HG02623 (cell line): Measurements from ENCODE around the gene PTPRM.

Source experiments
- ATAC-seq: cut with Tn5 transposase; IDR thresholded peaks from one replicate; pipeline ENCODE4 v1.9.1; 2021; ENCODE audit warnings: moderate library complexity; ENCODE audit not compliant: unreplicated experiment

PTPRM gene

GRCh38 chr18:8367217-8367988 lies 800.3 kb downstream of the PTPRM start:
- ATAC-seq, result no peak

DNA sequence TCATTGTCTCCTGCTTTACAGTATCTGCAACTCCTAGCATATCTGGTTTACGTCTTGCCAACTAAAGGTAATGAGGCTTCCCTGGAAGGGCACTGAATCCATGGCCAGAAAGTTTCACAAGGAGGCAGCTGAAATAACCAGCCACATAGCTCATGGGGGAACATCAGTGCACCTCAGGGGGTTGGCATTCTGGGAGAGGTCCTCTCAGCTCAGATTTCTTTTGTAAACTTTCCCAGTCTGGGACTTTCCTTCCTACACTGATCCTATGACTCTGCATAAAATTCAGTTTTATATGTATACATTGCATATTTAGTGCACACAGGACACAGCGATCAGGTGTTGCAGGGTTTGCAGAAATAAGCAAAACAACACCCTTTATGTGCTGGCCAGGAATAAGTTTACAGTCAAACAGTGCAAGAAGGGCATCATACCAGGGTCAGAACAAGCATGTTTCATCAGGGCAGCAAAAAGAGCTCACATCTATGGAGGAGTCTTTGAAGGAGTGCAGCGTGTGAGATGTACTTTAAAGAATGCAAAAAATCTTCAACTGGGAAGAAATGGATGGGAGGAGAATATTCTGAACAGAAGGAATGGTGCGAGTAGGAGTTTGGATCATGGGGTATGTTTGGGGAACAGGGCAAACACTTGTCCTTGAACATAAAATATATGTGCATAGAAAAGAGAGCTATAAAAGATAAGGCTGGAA lies 801.5 kb downstream of the PTPRM start:
- no peak for ATAC-seq

GRCh38 chr18:8373486-8373885 lies 806.4 kb downstream of the PTPRM start:
- no peak for ATAC-seq

- ATAC-seq, result no peak
These were observed 807.6 kb downstream of the PTPRM start for GRCh38 chr18:8374676-8375075.

- no peak for ATAC-seq
These were observed 808.1 kb downstream of the PTPRM start for GRCh38 chr18:8375249-8375648.

- no peak for ATAC-seq
These were observed 809.0 kb downstream of the PTPRM start for GRCh38 chr18:8376113-8376512.

DNA sequence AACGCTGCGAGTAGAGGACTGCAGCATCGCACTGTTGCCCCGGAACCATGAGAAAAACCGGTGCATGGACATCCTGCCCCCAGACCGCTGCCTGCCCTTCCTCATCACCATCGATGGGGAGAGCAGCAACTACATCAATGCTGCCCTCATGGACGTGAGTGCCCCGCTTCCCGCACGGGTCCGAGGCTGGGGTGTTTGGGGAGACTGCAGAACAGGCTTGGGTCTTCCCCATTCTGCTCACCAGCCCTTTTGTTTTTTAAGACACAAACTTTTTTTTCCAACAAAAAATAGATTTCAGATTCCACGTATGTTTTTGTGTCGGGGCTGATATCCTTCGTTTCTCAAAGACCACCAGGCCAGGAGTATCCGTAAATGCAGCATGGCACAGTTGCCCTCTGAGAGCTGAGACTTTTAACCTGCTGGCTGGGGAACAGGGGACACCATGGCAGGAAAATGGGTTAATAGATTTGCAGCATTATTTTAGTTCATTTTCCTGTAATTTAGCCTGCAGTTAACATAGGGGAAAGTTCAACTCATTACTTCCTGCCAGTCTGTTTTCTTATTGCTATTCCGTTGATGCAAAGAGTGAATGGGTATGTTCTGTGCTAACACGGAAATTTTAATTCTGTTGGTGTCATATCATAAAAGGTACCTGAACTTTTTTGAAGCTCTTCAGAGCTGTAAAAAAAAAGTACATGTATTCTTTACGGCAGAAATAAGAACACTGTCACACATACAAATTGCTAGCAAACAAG lies 812.2 kb downstream of the PTPRM start:
- ATAC-seq, result no peak

DNA sequence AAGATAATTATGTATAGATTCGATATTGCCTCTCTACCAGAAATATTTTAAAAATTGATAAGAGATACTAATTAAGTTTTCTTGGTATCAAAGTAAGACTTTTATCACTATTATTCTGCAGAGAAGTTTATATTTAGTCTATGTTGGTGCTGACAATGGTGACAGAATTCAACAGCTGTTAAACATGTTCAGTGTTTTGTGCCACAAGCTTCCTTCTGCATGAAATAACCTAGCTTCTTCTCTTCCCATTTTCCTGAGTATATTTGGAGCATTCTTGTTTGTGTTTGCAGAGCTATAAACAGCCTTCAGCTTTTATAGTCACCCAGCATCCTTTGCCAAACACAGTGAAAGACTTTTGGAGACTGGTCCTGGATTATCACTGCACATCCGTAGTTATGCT lies 812.9 kb downstream of the PTPRM start:
- no peak for ATAC-seq

- no peak for ATAC-seq
These were observed 813.8 kb downstream of the PTPRM start for GRCh38 chr18:8380926-8381325.

GRCh38 chr18:8381821-8382459 lies 814.8 kb downstream of the PTPRM start:
- no peak for ATAC-seq

GRCh38 chr18:8385400-8385799 lies 818.3 kb downstream of the PTPRM start:
- ATAC-seq, result no peak

- ATAC-seq, result no peak
These were observed 819.7 kb downstream of the PTPRM start for GRCh38 chr18:8386669-8387380.

DNA sequence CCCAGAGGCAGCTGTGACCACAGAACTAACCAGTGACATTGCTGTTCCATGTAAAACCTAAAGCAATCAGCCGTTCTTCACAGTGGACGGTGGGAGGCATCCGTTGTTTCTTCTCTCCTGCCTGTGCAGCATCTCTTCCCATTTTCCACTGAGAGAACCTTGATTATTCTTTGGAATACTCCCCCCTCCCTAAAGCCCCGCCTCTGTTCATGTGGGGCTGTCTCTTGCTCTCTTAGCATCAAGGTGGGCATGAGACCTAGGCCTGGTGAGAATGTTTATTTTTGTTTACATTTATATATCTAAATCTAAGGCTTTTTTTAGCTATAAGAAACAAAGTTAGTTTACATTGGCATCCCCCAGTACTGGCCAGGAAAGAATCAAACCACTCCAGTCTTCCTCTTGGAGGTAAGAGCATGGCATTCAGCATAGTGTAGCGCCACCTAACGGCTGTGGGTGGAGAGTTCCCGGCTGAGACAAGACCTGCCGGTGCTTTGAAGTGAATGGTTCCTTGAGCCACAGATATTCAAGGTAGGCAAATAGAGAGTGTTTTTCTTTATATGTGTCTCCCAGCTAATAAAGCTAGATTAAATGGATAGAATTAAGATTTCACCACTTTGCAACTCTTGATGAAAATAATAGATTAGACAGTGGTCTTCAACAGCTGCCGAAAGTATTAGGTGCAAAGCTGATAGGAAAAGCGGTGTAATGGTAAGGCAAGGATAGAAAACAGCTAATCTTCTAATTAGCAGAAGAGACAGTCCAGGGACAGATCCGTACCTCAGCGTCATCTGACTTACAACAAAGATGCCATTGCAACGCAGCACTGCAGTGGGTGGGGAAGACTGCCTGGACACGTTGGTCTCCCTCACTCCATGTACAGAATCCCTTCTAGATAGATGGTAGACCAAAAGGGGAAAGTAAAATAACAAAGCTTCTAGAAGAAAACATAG lies 822.5 kb downstream of the PTPRM start:
- no peak for ATAC-seq

DNA sequence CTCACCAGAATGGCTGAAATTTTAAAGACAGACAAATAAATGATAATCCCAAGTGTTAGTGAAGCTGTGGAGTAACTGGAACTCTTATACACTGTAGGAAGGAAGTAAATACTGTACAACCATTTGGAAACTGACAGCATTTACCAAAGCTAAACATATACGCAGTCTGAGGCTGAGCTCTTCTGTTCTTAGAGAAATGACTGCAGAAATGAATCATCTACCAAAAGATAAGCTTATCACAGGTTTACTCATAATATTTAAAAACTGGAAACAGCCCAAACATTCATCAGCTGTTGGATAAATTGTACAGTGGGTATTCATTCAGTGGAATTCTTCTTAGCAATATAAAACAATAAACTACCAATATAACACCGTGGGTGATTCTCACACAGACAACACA lies 824.0 kb downstream of the PTPRM start:
- ATAC-seq, result no peak

- no peak for ATAC-seq
These were observed 829.1 kb downstream of the PTPRM start for GRCh38 chr18:8396254-8396653.

- no peak for ATAC-seq
These were observed 829.9 kb downstream of the PTPRM start for GRCh38 chr18:8397034-8397433.

DNA sequence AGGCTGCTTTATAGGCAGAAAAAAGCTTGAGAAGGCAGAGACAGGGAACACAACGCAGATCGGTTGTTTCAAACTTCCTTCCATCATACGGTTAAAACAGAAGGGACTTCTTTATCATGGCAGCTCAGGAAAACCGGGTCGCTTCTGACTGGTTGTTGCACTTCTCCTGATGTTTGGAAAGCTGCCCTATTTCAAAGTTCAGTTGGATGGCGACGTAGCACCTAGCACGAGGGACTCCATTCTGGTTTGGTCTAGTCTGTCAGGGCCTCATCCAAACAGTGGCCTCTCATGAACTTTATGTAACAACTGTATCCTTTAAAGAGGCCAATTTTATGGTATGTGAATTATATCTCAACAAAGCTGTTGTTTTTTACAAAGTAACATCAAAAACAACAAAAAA lies 832.0 kb downstream of the PTPRM start:
- ATAC-seq, result no peak

GRCh38 chr18:8400193-8400752 lies 833.2 kb downstream of the PTPRM start:
- ATAC-seq, result no peak

GRCh38 chr18:8400825-8401224 lies 833.7 kb downstream of the PTPRM start:
- no peak for ATAC-seq
